Measurements from ENCODE around the gene TAPBPL.

DNA sequence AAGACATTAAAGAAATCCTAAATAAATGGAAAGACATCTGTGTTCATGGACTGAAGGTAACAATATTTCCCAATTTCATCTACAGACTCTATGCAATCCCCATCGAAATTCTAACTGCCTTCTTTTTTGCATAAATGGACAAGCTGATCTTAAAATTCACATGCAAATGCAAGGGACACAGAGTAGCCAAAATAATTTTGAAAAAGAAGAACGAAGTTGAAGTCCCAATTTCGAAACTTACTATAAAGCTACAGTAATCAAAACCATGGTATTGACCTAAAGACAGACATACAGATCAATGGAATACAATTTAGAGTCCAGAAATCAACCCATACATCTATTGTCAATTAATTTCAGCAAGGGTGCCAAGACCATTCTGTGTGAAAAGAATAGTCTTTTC, 23.5 kb upstream of the TAPBPL start:
- TF ChIP-seq EZH2 (IDR thresholded peaks at IDR 0.05; ENCODE audit: low read length), result no peak
- TF ChIP-seq, protein P1, sequence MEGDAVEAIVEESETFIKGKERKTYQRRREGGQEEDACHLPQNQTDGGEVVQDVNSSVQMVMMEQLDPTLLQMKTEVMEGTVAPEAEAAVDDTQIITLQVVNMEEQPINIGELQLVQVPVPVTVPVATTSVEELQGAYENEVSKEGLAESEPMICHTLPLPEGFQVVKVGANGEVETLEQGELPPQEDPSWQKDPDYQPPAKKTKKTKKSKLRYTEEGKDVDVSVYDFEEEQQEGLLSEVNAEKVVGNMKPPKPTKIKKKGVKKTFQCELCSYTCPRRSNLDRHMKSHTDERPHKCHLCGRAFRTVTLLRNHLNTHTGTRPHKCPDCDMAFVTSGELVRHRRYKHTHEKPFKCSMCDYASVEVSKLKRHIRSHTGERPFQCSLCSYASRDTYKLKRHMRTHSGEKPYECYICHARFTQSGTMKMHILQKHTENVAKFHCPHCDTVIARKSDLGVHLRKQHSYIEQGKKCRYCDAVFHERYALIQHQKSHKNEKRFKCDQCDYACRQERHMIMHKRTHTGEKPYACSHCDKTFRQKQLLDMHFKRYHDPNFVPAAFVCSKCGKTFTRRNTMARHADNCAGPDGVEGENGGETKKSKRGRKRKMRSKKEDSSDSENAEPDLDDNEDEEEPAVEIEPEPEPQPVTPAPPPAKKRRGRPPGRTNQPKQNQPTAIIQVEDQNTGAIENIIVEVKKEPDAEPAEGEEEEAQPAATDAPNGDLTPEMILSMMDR (optimal IDR thresholded peaks at IDR 0.05 in 1 of 3, IDR thresholded peaks at IDR 0.05 in 1 of 3, conservative IDR thresholded peaks at IDR 0.05 in 1 of 3; ENCODE audit: extremely low read depth in 1 of 3, insufficient read depth in 2 of 3, low read length in 3 of 3), result no peak
